GM23338 (cell line): ENCODE data around the gene ASPHD2.

Source experiments
- CREB1 ChIP-seq: fragments of 250-450 bp; sonication (Bioruptor Pico); IDR thresholded peaks from 2 replicates; pipeline ENCODE4 v1.5.0; 2020; ENCODE audit warnings: low read depth, mild to moderate bottlenecking, moderate library complexity
- EZH2 ChIP-seq: fragments of 200-600 bp; sonication (generic); IDR thresholded peaks from one replicate; pipeline ENCODE4 v1.8.0; 2017; ENCODE audit warnings: antibody characterized with exemption, mild to moderate bottlenecking, low read depth; ENCODE audit not compliant: unreplicated experiment
- EZH2phosphoT487 ChIP-seq: fragments of 200-600 bp; sonication (generic); IDR thresholded peaks from one replicate; pipeline ENCODE4 v1.8.1; 2018; ENCODE audit warnings: antibody characterized with exemption; ENCODE audit not compliant: unreplicated experiment
- JUNB ChIP-seq: IDR thresholded peaks from one replicate; pipeline ENCODE4 v1.6.1; 2016; ENCODE audit warnings: antibody characterized with exemption; ENCODE audit not compliant: unreplicated experiment
- POLR2AphosphoS5 ChIP-seq: IDR thresholded peaks from 2 replicates; pipeline ENCODE4 v1.6.1; 2016; ENCODE audit warnings: antibody characterized with exemption, low read depth
- STAT1 ChIP-seq: IDR thresholded peaks from one replicate; pipeline ENCODE4 v1.6.1; 2016; ENCODE audit warnings: antibody characterized with exemption; ENCODE audit not compliant: unreplicated experiment
- ZNF114 ChIP-seq: fragments of 250-450 bp; sonication (Bioruptor Pico); IDR thresholded peaks from 2 replicates; pipeline ENCODE4 v1.5.0; 2020; ENCODE audit warnings: mild to moderate bottlenecking, moderate library complexity
- ZNF331 ChIP-seq: fragments of 250-450 bp; sonication (Bioruptor Pico); IDR thresholded peaks from 2 replicates; pipeline ENCODE4 v1.5.0; 2020; ENCODE audit warnings: low read depth, mild to moderate bottlenecking, moderate library complexity
- TF ChIP-seq, protein P1 (sequence below), 2 experiments: fragments of 200-600 bp in 1 of 2; sonication (generic) in 1 of 2; conservative IDR thresholded peaks; 2 replicates each; pipeline versions ENCODE4 v1.5.1 to v1.6.1; 2016 to 2017; ENCODE audit warnings: antibody characterized with exemption in 2 of 2, low read depth in 2 of 2, mild to moderate bottlenecking in 2 of 2, moderate library complexity in 1 of 2
- TF ChIP-seq, protein P2 (sequence below): IDR thresholded peaks from one replicate; pipeline ENCODE4 v1.6.1; 2018; ENCODE audit warnings: antibody characterized with exemption; ENCODE audit not compliant: unreplicated experiment

DNA sequence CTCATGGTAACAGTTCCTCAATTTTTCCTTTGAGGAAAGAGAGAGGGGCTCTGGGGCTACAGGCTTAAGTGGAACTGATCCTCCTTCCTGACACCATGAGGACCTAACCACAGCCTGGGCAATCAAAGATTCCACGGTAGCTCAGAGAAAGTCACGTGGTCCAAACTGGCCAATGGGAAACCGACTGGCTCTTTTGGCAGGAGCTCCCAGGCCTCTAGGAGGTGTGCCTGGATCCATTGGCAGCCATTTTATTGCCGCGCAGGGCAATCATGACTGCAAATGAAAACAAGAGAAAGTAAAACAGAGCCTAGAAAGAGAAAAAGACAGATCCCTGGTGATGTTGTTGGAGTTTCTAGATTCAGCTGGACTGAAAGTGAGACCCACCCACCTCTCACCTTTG, 27.3 kb upstream of the ASPHD2 start:
- TF ChIP-seq, protein P1, sequence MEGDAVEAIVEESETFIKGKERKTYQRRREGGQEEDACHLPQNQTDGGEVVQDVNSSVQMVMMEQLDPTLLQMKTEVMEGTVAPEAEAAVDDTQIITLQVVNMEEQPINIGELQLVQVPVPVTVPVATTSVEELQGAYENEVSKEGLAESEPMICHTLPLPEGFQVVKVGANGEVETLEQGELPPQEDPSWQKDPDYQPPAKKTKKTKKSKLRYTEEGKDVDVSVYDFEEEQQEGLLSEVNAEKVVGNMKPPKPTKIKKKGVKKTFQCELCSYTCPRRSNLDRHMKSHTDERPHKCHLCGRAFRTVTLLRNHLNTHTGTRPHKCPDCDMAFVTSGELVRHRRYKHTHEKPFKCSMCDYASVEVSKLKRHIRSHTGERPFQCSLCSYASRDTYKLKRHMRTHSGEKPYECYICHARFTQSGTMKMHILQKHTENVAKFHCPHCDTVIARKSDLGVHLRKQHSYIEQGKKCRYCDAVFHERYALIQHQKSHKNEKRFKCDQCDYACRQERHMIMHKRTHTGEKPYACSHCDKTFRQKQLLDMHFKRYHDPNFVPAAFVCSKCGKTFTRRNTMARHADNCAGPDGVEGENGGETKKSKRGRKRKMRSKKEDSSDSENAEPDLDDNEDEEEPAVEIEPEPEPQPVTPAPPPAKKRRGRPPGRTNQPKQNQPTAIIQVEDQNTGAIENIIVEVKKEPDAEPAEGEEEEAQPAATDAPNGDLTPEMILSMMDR (conservative IDR thresholded peaks at IDR 0.05; ENCODE audit: low read depth in 2 of 2) = no peak
- TF ChIP-seq STAT1 = no peak
- no peak for TF ChIP-seq EZH2
- TF ChIP-seq POLR2AphosphoS5 = no peak
- no peak for TF ChIP-seq JUNB
- TF ChIP-seq, protein P2, sequence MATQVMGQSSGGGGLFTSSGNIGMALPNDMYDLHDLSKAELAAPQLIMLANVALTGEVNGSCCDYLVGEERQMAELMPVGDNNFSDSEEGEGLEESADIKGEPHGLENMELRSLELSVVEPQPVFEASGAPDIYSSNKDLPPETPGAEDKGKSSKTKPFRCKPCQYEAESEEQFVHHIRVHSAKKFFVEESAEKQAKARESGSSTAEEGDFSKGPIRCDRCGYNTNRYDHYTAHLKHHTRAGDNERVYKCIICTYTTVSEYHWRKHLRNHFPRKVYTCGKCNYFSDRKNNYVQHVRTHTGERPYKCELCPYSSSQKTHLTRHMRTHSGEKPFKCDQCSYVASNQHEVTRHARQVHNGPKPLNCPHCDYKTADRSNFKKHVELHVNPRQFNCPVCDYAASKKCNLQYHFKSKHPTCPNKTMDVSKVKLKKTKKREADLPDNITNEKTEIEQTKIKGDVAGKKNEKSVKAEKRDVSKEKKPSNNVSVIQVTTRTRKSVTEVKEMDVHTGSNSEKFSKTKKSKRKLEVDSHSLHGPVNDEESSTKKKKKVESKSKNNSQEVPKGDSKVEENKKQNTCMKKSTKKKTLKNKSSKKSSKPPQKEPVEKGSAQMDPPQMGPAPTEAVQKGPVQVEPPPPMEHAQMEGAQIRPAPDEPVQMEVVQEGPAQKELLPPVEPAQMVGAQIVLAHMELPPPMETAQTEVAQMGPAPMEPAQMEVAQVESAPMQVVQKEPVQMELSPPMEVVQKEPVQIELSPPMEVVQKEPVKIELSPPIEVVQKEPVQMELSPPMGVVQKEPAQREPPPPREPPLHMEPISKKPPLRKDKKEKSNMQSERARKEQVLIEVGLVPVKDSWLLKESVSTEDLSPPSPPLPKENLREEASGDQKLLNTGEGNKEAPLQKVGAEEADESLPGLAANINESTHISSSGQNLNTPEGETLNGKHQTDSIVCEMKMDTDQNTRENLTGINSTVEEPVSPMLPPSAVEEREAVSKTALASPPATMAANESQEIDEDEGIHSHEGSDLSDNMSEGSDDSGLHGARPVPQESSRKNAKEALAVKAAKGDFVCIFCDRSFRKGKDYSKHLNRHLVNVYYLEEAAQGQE = no peak
- TF ChIP-seq CREB1 (CRISPR knock-in tag) = no peak
- TF ChIP-seq EZH2phosphoT487 = no peak
- no peak for TF ChIP-seq ZNF331 (CRISPR knock-in tag)
- no peak for TF ChIP-seq ZNF114 (CRISPR knock-in tag)
